K562 (cell line): ENCODE data around the gene SLC25A29. TPM values are rescaled to one million over a fixed set of nuclear protein-coding genes. Genes with fewer than 3 reads are reported as not detected.

Source experiments
- ATAC-seq: fragments of 200-7000 bp; cut with Tn5 transposase; 3 replicates; pipeline ENCODE4 v1.9.1; 2020; ENCODE audit warnings: moderate library complexity
- BruUV-seq: library from RNA; stranded (reverse); fragments of 400-500 nt; replicated peaks from 2 replicates; lab custom pipeline; 2021; lab: Mats Ljungman, UMichigan
- CTCF ChIA-PET: fragments of 300-600 bp; formaldehyde crosslinking; extraction: SDS; loops from one replicate; lab custom pipeline; 2021; ENCODE audit warnings: low intra/inter-chr PET ratio; lab: Yijun Ruan, JAX
- POLR2A ChIA-PET: fragments of 300-600, 350-650 bp; sonication (Branson Sonifier 250); formaldehyde crosslinking; extraction: SDS; loops from one replicate; lab custom pipeline; 2021; ENCODE audit warnings: antibody characterized with exemption, inconsistent platforms; lab: Yijun Ruan, JAX
- DNase-seq, 4 experiments: peaks; one replicate each; pipeline versions ENCODE4 v3.0.0 to v3.0.0-alpha.2; 2011 to 2018; ENCODE audit warnings: low spot score in 3 of 4, mixed read lengths in 3 of 4; ENCODE audit errors: extremely low read depth in 1 of 4
- FAIRE-seq: peaks from 2 replicates; lab custom pipeline; 2011; peaks lifted over from hg19 to GRCh38; lab: Jason Lieb, UNC
- H2AFZ ChIP-seq: 2 replicates; pipeline ENCODE4 v1.6.0; 2011; ENCODE audit warnings: low read depth, low read length, control low read depth, inconsistent platforms
- H3K27ac ChIP-seq: fragments of 200-600 bp; 3 replicates; pipeline ENCODE4 v1.8.0; 2011; ENCODE audit warnings: low read depth, mild to moderate bottlenecking, control low read depth, inconsistent platforms, low read length, moderate library complexity, mixed read lengths; ENCODE audit errors: extremely low read depth
- H3K27me3 ChIP-seq, 2 experiments: fragments of 300-600 bp in 1 of 2; 2 replicates in 1 of 2; 3 replicates in 1 of 2; pipeline versions ENCODE4 v1.6.0 to v1.8.0; 2011; ENCODE audit warnings: inconsistent platforms in 2 of 2, low read length in 2 of 2, mild to moderate bottlenecking in 1 of 2, mixed read lengths in 1 of 2, moderate library complexity in 1 of 2; ENCODE audit not compliant: control insufficient read depth in 2 of 2, insufficient read depth in 2 of 2
- H3K36me3 ChIP-seq: fragments of 300-600 bp; 3 replicates; pipeline ENCODE4 v1.8.0; 2011; ENCODE audit warnings: mild to moderate bottlenecking, low read length, inconsistent platforms; ENCODE audit not compliant: control insufficient read depth, insufficient read depth
- H3K4me1 ChIP-seq, 2 experiments: fragments of 200-600 bp in 1 of 2; replicated peaks in 1 of 2; 2 replicates in 1 of 2; 3 replicates in 1 of 2; pipeline versions ENCODE4 v1.5.1 to v1.8.0; 2011; ENCODE audit warnings: inconsistent platforms in 2 of 2, low read length in 2 of 2, mild to moderate bottlenecking in 1 of 2, mixed read lengths in 1 of 2, moderate library complexity in 1 of 2; ENCODE audit not compliant: control insufficient read depth in 2 of 2, insufficient read depth in 2 of 2
- H3K4me2 ChIP-seq: 2 replicates; pipeline ENCODE4 v1.6.1; 2011; ENCODE audit warnings: low read length, control low read depth, inconsistent platforms, mixed read lengths; ENCODE audit not compliant: insufficient read depth
- H3K4me3 ChIP-seq: fragments of 200-600 bp; sonication (generic), shearing (Covaris generic); 2 replicates; pipeline ENCODE4 v1.5.1; 2016; ENCODE audit warnings: control low read depth, inconsistent platforms
- H3K79me2 ChIP-seq: fragments of 200-600 bp; 3 replicates; pipeline ENCODE4 v1.8.0; 2011; ENCODE audit warnings: low read length, inconsistent platforms; ENCODE audit not compliant: control insufficient read depth, insufficient read depth
- H3K9ac ChIP-seq, 2 experiments: 2 replicates each; pipeline versions ENCODE4 v1.6.0 to v1.6.1; 2011; ENCODE audit warnings: low read depth in 2 of 2, low read length in 2 of 2, control low read depth in 1 of 2, inconsistent platforms in 1 of 2, mild to moderate bottlenecking in 1 of 2, mixed read lengths in 1 of 2; ENCODE audit not compliant: insufficient read depth in 1 of 2
- H3K9me1 ChIP-seq: one replicate; pipeline ENCODE4 v1.6.0; 2011; ENCODE audit warnings: inconsistent platforms, mild to moderate bottlenecking, low read length, moderate library complexity; ENCODE audit not compliant: control insufficient read depth, insufficient read depth
- H3K9me3 ChIP-seq: replicated peaks from 2 replicates; pipeline ENCODE4 v1.5.1; 2011; ENCODE audit warnings: low read depth, low read length, inconsistent platforms; ENCODE audit not compliant: control insufficient read depth, insufficient read depth
- H4K20me1 ChIP-seq: replicated peaks from 2 replicates; pipeline ENCODE4 v1.6.1; 2011; ENCODE audit warnings: low read length, inconsistent platforms, mixed read lengths; ENCODE audit not compliant: control insufficient read depth, insufficient read depth
- E2F3 ChIP-seq: fragments of 250-450 bp; sonication (Bioruptor Pico); IDR thresholded peaks from 2 replicates; pipeline ENCODE4 v1.4.0; 2020; ENCODE audit warnings: mild to moderate bottlenecking
- MECOM ChIP-seq: fragments of 250-450 bp; sonication (Bioruptor Pico); IDR thresholded peaks from 2 replicates; pipeline ENCODE4 v1.8.0; 2022; ENCODE audit warnings: inconsistent platforms
- NR4A1 ChIP-seq, 2 experiments: fragments of 250-450 bp in 1 of 2; fragments of 450-650 bp in 1 of 2; sonication (Bioruptor Pico) in 1 of 2; IDR thresholded peaks; 2 replicates each; pipeline versions ENCODE4 v1.4.0 to v1.6.1; 2016 to 2020; ENCODE audit warnings: mild to moderate bottlenecking in 2 of 2, missing compliant biosample characterization in 1 of 2, missing genetic modification characterization in 1 of 2, moderate library complexity in 1 of 2
- PBX2 ChIP-seq, 2 experiments: IDR thresholded peaks in 1 of 2; conservative IDR thresholded peaks in 1 of 2; 2 replicates each; pipeline ENCODE4 v1.6.1; 2016; ENCODE audit warnings: low read depth in 2 of 2, mild to moderate bottlenecking in 1 of 2, missing compliant biosample characterization in 1 of 2, missing genetic modification characterization in 1 of 2, moderate library complexity in 1 of 2
- PHF8 ChIP-seq: fragments of 200-600 bp; sonication (generic); IDR thresholded peaks from 2 replicates; pipeline ENCODE4 v1.6.1; 2012; ENCODE audit warnings: mixed run types, mild to moderate bottlenecking, inconsistent platforms, low read length, moderate library complexity, borderline replicate concordance
- U2AF1 ChIP-seq: fragments of 200-400 bp; formaldehyde crosslinking; optimal IDR thresholded peaks from 2 replicates; pipeline ENCODE3; 2017; ENCODE audit warnings: mild to moderate bottlenecking, low read depth, low read length, moderate library complexity
- ZBTB1 ChIP-seq: sonication (generic); formaldehyde crosslinking; IDR thresholded peaks from 2 replicates; pipeline ENCODE4 v1.8.1; 2023; ENCODE audit warnings: missing genetic modification reagents, low read depth, mild to moderate bottlenecking, borderline replicate concordance
- ZBTB8A ChIP-seq: fragments of 450-650 bp; IDR thresholded peaks from 2 replicates; pipeline ENCODE4 v1.6.1; 2018; ENCODE audit warnings: mild to moderate bottlenecking, moderate library complexity; ENCODE audit not compliant: partially characterized antibody
- ZNF511 ChIP-seq: sonication (generic); formaldehyde crosslinking; IDR thresholded peaks from 2 replicates; pipeline ENCODE4 v1.8.0; 2022; ENCODE audit warnings: mild to moderate bottlenecking, missing genetic modification reagents
- WGBS: fragments of 100-300 bp; shearing (Covaris generic); methylation state at CpG from one replicate; pipeline ENCODE4 v1.1.6; 2016; ENCODE audit warnings: low coverage, mixed read lengths; ENCODE audit not compliant: insufficient coverage; ENCODE audit errors: missing lambda C conversion rate; 5-methylcytosine and 5-hydroxymethylcytosine counted together
- in situ Hi-C: fragments of 300-500 bp; cut with MboI; formaldehyde crosslinking; loops from 4 replicates; pipeline ENCODE4 v1.15.0; 2018; ENCODE audit warnings: inconsistent platforms, mixed read lengths
- intact Hi-C: fragments of 100-400 bp; cut with micrococcal nuclease; formaldehyde crosslinking; loops from 2 replicates; pipeline ENCODE4 v1.14.2; 2022
- polyA plus RNA-seq, 8 experiments: library from polyadenylated mRNA; depleted of rRNA in 4 of 8; stranded (reverse) in 5 of 8; unstranded in 3 of 8; fragments of >200 nt; fragmentation: Nextera tagmentation in 2 of 8; fragmentation: Illumina TruSeq in 1 of 8; extraction: Ambion mirVana in 2 of 8; extraction: Trizol in 1 of 8; gene quantifications; 2 replicates each; pipeline versions ENCODE4 v1.2.1 to v1.2.3, GENCODE V29; 2011 to 2014; ENCODE audit warnings: inconsistent platforms in 1 of 8, missing spikeins in 1 of 8
- total RNA-seq, 7 experiments: library from RNA; depleted of rRNA in 6 of 7; stranded (reverse); fragments of >200 nt in 6 of 7; fragmentation: Illumina TruSeq in 2 of 7; extraction: Trizol in 2 of 7; gene quantifications; 2 replicates each; pipeline versions ENCODE4 v1.2.1 to v1.2.3, GENCODE V29; 2011 to 2021; ENCODE audit warnings: low replicate concordance in 1 of 7
- TF ChIP-seq, protein P1 (sequence below): sonication (generic); IDR thresholded peaks from 2 replicates; pipeline ENCODE4 v1.6.1; 2016

Gene SLC25A29
- total and polyA plus RNA-seq, 9 of the 15 experiments (the other 6 are each of a cell fraction or from before 2014, with no cell fraction given): 0.07 to 17.5 (median 4.8) TPM

GRCh38 chr14:100278702-100279101, 27.5 kb downstream of the SLC25A29 start:
- H3K4me1 ChIP-seq: peaks cover 0 to 7% of the 10 kb centered on the region in 2 experiments; a peak in 2 of 5 replicates
- H3K9me1 ChIP-seq: no peaks in the 10 kb centered on the region
- no peak overlapping the region for H3K4me3 ChIP-seq
- in situ Hi-C loops (no loop called here), intact Hi-C loops (no loop called here)
- WGBS: 91% methylated on average over 8 of the region's 8 CpGs
- H3K27ac ChIP-seq: no peak overlapping the region
- ChIA-PET POLR2A (interaction anchor here (0.6 to 1.0 kb wide), 2 partner anchors 15 to 710 kb away, joined by 4 to 5 read pairs; no protein-coding TSS in a partner anchor), CTCF (no interaction called here)
- H3K4me2 ChIP-seq: no peak overlapping the region
- DNase-seq: no peak
- H3K36me3 ChIP-seq: peaks cover 78% of the 10 kb centered on the region; the same call in 2 of the 3 replicates
- no peak for ATAC-seq
- no peaks in the 10 kb centered on the region for H3K9me3 ChIP-seq
- H2AFZ ChIP-seq: no peak overlapping the region
- no peak for TF ChIP-seq PHF8
- no peak for TF ChIP-seq ZBTB1
- no peak for TF ChIP-seq MECOM (CRISPR knock-in tag)
- no peak for TF ChIP-seq ZBTB8A
- TF ChIP-seq PBX2 (CRISPR knock-in tag; IDR thresholded peaks at IDR 0.05; ENCODE audit: low read depth): no peak
- TF ChIP-seq PBX2 (tag; conservative IDR thresholded peaks at IDR 0.05; ENCODE audit: low read depth): no peak
- TF ChIP-seq NR4A1 (CRISPR knock-in tag; IDR thresholded peaks at IDR 0.05): no peak
- TF ChIP-seq NR4A1 (tag; IDR thresholded peaks at IDR 0.05): no peak
- TF ChIP-seq, protein P1, sequence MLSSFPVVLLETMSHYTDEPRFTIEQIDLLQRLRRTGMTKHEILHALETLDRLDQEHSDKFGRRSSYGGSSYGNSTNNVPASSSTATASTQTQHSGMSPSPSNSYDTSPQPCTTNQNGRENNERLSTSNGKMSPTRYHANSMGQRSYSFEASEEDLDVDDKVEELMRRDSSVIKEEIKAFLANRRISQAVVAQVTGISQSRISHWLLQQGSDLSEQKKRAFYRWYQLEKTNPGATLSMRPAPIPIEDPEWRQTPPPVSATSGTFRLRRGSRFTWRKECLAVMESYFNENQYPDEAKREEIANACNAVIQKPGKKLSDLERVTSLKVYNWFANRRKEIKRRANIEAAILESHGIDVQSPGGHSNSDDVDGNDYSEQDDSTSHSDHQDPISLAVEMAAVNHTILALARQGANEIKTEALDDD: no peak
- TF ChIP-seq E2F3: no peak
- no peak for TF ChIP-seq U2AF1
- TF ChIP-seq ZNF511: no peak
- H3K9ac ChIP-seq: no peak overlapping the region
- H4K20me1 ChIP-seq: 0 out of 2 replicates have a peak, but pooled peaks cover 3% of the 10 kb centered on the region
- no peak for FAIRE-seq
- H3K79me2 ChIP-seq: peaks cover 64% of the 10 kb centered on the region
- BruUV-seq: no TSS peak
- no peaks in the 10 kb centered on the region for H3K27me3 ChIP-seq
